Kidney (tissue), 14 donors: ENCODE results near the gene NHEJ1. TPM values are rescaled to one million over a fixed set of nuclear protein-coding genes. Genes with fewer than 3 reads are reported as not detected.
A peak's percentile ranks its signal among the peaks of the same experiment; 100 is the strongest.

Experiments
- DNase-seq, 5 donors: peaks; one replicate each; pipeline ENCODE4 v3.0.0-alpha.2; 2013 to 2020
- FAIRE-seq: peaks from 2 replicates; lab custom pipeline; 2012; peaks lifted over from hg19 to GRCh38; lab: Jason Lieb, UNC
- H3K27ac ChIP-seq, 2 donors: one replicate each; pipeline ENCODE4 v1.7.0; 2013; ENCODE audit warnings: low read depth in 2 of 2, low read length in 2 of 2, inconsistent platforms in 1 of 2
- H3K27me3 ChIP-seq: one replicate; pipeline ENCODE4 v1.7.1; 2013; ENCODE audit warnings: low read length, inconsistent platforms; ENCODE audit not compliant: control insufficient read depth, insufficient read depth
- H3K36me3 ChIP-seq, 3 donors: one replicate each; pipeline versions ENCODE4 v1.7.0 to v1.7.1; 2013; ENCODE audit warnings: low read length in 3 of 3, control low read depth in 1 of 3, inconsistent platforms in 1 of 3; ENCODE audit not compliant: insufficient read depth in 3 of 3, control insufficient read depth in 2 of 3
- H3K4me1 ChIP-seq, 3 donors: one replicate each; pipeline versions ENCODE4 v1.7.0 to v1.7.1; 2013; ENCODE audit warnings: low read length in 3 of 3, inconsistent platforms in 1 of 3, low read depth in 1 of 3; ENCODE audit not compliant: control insufficient read depth in 2 of 3, insufficient read depth in 2 of 3
- H3K4me3 ChIP-seq, 3 donors: one replicate each; pipeline versions ENCODE4 v1.7.0 to v1.8.1; 2013; ENCODE audit warnings: low read length in 3 of 3, control low read depth in 1 of 3, inconsistent platforms in 1 of 3
- H3K9ac ChIP-seq, 3 donors: one replicate each; pipeline versions ENCODE4 v1.7.0 to v1.7.1; 2013; ENCODE audit warnings: low read length in 3 of 3, control low read depth in 1 of 3, inconsistent platforms in 1 of 3
- H3K9me3 ChIP-seq, 3 donors: one replicate each; pipeline versions ENCODE4 v1.7.0 to v1.7.1; 2013; ENCODE audit warnings: low read length in 3 of 3, control low read depth in 1 of 3, inconsistent platforms in 1 of 3; ENCODE audit not compliant: control insufficient read depth in 2 of 3, insufficient read depth in 1 of 3
- CTCF ChIP-seq: IDR thresholded peaks from 3 replicates; pipeline ENCODE4 v1.5.1; 2012; ENCODE audit warnings: mild to moderate bottlenecking, moderate library complexity, borderline replicate concordance; ENCODE audit not compliant: insufficient read depth; ENCODE audit errors: extremely low read depth
- intact Hi-C: fragments of 100-400 bp; cut with DNase I; formaldehyde crosslinking; loops from one replicate; pipeline ENCODE4 v1.11.1; 2022
- polyA plus RNA-seq: library from polyadenylated mRNA; stranded (reverse); fragments of 350-450 nt; fragmentation: Illumina TruSeq; extraction: RNeasy Lipid Tissue Mini Kit (QIAGEN cat#74804); gene quantifications from one replicate; pipeline ENCODE4 v1.2.3, GENCODE V29; 2014; ENCODE audit warnings: low read depth, low replicate concordance; ENCODE audit not compliant: insufficient read depth
- total RNA-seq: library from RNA; stranded (reverse); fragmentation: NEBNext Ultra II Directional; extraction: Animal tissue kit (Norgen Biotek cat#: 25700); gene quantifications from one replicate; pipeline ENCODE4 v1.2.1, GENCODE V29; 2021
- donor health status: control.
- donor health status: control.
- donor health status: control.
- donor health status: control.
- donor health status: control.
- donor health status: DM: yes; HTN: yes; CAD: no.
- donor health status: Normal renal cell carcinoma (clear cell type).

NHEJ1 gene
- total and polyA plus RNA-seq, 2 donors from 2014 or later: 17.5 to 17.7 TPM

GRCh38 chr2:219030177-219030940, 130.3 kb downstream of the NHEJ1 start:
- no peak for TF ChIP-seq CTCF
- no peak for FAIRE-seq
- Histone ChIP-seq H3K9ac (no peak overlapping the region), H3K4me3 (no peak overlapping the region), H3K27ac (no peak overlapping the region), H3K4me1 (no peaks in the 10 kb centered on the region), H3K9me3 (no peaks in the 10 kb centered on the region), H3K36me3 (no peaks in the 10 kb centered on the region), H3K27me3 (no peaks in the 10 kb centered on the region)
- peak in 1 of 5 donors; percentile 70 for DNase-seq
- intact Hi-C loops: no loop called here

- DNase-seq (peak; percentile 81 to 89 (median 84)), FAIRE-seq (no peak)
- Histone ChIP-seq H3K4me1 (no peaks in the 10 kb centered on the region), H3K27ac (no peak overlapping the region), H3K9me3 (no peaks in the 10 kb centered on the region), H3K36me3 (no peaks in the 10 kb centered on the region), H3K9ac (no peak overlapping the region), H3K4me3 (no peak overlapping the region), H3K27me3 (no peaks in the 10 kb centered on the region)
- TF ChIP-seq CTCF: peak; percentile 93
- intact Hi-C loops: no loop called here
Measured at GRCh38 chr2:219029829-219030165, 130.8 kb downstream of the NHEJ1 start.

GRCh38 chr2:219028996-219029828, 131.4 kb downstream of the NHEJ1 start:
- no peak for TF ChIP-seq CTCF
- Histone ChIP-seq H3K4me1 (no peaks in the 10 kb centered on the region), H3K9me3 (no peaks in the 10 kb centered on the region), H3K4me3 (no peak overlapping the region), H3K27ac (no peak overlapping the region), H3K9ac (no peak overlapping the region), H3K36me3 (no peaks in the 10 kb centered on the region), H3K27me3 (no peaks in the 10 kb centered on the region)
- intact Hi-C loops: no loop called here
- DNase-seq (peak in 1 of 5 donors; percentile 51), FAIRE-seq (no peak)
